NCI-H2081 treated with DMSO at 0.1 percent for 48 hours (cell line): ENCODE measurements around the gene TLX1.

Source experiments
- DNase-seq: peaks from one replicate; lab custom pipeline; 2025; lab: John Stamatoyannopoulos, UW

The TLX1 gene

DNA sequence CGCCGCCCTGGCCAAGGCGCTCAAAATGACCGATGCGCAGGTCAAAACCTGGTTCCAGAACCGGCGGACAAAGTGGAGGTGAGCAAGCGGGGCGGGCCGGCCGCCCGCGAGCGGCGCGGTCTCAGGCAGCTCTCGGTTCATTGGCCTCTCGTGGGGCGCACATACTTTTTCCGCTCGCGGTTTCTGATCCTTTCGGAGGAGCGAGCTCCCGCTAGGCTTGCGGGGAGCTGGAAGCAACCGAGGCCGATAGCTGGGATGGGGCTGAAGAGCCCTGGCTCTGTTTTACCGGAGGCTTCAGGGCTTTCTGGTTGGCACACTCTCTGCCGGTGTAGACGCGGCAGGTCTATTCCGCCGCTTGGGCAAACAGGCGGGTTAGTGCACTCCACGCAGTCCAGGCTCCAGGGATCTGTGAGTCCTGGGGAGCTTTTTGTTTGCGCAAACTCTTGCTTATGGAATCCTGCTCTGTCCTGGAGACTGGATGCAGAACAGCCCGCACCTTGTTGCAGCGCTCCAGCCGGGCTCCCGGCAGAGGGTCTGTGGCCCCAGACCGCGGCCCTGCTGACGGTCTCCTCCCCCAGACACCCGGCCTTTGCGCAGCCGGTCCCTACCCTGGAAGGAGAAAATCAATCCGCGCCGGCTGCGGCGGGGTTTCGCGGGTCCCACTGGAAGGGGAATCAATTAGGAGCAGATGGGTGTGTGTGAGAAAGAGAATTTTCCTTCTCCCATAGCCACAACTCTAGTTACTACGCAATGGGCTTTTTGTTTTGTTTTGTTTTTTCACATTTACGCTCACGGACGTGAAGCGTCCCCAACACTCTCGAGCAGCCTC lies 3.4 kb downstream of the TLX1 start:
- no peak for DNase-seq

DNA sequence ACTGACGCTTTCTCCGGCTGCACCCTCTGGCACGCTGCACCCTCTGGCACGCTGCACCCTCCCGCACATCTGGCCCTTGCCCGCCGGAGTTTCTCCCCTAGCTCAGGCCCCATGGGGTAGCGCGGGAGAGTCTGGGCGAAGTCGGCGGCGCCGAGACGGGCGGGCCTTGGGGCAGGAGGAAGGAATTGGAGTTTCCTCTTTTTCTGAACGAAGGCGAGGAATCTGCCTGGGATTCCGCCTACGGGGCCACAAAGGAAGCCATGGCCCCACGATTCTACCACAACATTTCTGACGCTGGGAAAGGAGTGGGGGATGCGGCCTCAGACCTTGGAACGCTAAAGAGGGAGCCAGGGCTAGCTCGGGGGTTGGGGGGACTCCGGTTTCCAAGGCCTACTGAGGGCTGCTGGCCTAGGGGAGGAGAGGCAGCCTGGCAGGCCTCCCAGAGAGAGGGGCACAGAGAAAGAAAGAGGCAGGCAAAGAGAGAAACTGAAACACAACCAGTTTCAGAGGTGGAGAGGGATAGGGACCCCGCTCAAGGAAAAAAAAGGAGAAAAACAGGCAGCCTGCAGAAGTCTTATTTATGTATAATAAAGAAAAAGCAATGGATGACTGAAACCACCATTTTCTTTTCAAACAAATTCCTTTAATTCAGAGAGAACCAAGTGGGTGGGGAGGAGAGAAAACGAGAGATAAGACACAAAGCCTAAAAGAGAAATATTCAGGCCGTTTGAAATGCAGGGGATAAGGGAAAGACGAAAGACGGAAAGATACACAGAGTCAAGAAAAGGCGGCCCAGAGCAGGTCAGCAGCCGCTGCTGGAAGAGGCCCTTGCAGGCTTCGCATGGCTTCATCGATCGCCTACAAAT lies 4.3 kb downstream of the TLX1 start:
- no peak for DNase-seq

DNA sequence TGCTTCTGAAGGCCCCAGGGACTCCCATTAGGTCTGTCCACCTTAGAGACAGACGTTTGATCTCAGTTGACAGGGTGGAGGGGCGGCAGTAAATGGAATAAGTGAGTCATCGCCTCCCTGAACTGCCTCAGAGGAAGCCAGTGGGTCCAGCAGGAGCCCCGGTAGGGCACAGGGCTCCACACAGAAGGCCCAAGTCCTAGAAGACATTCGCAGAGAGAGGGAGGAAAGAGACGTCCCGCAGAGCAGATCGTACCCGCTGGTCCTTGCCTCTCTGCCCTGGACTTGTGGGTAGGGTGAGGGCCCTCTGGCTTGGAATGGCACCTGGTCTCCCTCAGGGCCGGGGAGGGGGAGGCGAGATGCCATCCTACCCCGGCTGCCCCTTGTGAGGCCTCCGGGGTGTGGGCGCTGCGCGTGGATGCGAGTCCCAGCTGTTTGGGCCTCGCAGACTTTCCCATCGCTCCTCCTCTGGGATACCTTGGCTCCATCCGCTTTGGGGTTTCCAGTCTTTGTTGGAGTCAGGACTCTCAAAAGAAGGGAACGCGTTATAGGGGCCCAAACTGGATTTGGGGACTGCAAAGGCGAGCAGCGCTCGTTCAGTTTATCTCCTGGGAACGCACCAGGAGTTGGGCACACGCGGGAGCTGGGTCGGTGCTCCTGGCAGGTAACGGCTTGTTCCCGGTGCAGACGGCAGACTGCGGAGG lies 5.1 kb downstream of the TLX1 start:
- DNase-seq: no peak

DNA sequence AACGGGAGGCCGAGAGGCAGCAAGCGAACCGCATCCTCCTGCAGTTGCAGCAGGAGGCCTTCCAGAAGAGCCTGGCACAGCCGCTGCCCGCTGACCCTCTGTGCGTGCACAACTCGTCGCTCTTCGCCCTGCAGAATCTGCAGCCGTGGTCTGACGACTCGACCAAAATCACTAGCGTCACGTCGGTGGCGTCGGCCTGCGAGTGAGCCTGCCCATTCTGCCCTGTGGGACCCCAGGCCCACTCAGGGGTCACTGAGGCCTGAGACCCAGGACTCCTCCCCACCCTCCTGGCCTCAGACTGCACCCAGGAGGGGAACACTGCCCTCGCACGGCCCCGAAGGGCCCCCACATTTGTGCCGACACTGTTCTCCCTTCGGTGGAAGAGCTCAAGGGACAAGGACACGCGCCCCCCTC lies 5.6 kb downstream of the TLX1 start:
- DNase-seq: no peak

DNA sequence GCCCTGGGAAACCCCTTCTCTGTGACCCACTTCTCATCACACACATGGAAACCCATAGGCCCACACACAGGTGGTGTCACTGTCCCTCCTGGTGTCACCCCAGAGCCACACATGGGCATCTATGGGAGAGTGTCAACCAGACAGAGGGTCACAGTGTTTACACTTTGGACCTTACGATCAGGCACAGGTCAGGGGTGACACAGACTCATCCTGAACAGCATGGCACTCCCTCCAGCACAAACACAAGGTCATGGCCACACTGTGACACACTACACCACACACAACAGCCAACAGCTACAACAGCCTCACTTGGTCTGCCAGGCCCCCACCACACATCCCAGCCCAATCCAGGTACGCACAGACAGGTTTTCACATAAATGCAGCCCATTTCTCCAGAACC lies 6.2 kb downstream of the TLX1 start:
- DNase-seq: no peak

DNA sequence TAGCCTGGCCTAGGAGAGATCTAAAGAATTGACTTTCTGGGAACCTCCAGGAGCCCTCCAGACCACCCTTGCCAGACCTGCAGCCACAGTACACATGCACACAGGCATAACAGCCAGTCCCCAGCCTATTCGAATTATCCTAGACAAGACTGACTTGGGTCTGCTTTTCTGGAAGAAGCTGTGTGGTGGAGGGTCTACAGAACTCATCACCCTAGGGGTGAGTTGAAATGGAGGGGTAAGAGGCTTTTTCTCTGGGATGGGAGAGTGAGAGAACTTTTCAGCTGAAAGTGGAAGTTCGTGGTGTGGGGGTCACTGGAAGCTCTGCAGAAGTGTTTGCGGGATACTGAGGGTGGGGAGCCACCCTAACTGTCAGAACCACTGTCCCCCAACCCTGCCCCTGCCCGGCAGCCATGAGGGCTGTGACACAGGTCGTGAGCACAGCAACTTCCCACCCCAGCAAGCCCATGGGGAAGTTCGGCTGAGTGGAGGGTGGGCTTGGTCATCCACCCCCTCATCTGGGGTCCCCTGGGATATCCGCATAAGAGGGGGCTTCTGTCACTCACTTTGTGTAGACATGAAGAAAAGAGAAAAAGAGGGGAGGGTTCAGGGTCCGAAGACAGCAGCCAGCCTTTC lies 7.8 kb downstream of the TLX1 start:
- no peak for DNase-seq

DNA sequence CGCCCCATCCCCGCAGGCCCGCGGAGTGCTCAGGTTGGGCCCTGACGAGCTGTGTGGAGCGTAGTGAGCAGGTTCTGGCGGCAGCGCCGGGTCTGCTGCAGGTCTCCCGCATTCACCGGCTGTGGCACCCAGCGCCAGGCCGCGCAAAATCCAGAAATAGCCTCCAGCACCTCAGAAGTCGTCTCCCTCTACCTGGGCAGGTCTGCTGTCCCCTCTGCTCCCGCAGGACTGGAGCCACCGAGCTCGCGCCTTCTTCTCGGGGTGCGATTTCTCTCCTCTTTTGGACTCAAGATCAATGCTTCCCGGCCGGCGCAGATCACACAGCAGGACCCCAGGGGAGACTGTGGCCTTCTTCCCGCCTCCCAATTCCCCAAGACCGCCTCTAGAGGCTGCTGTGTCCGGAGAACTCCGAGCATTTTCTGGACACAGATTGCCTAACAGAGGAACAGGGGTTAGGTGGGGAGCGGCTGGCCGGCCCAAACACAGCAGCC lies 8.4 kb downstream of the TLX1 start:
- no peak for DNase-seq

DNA sequence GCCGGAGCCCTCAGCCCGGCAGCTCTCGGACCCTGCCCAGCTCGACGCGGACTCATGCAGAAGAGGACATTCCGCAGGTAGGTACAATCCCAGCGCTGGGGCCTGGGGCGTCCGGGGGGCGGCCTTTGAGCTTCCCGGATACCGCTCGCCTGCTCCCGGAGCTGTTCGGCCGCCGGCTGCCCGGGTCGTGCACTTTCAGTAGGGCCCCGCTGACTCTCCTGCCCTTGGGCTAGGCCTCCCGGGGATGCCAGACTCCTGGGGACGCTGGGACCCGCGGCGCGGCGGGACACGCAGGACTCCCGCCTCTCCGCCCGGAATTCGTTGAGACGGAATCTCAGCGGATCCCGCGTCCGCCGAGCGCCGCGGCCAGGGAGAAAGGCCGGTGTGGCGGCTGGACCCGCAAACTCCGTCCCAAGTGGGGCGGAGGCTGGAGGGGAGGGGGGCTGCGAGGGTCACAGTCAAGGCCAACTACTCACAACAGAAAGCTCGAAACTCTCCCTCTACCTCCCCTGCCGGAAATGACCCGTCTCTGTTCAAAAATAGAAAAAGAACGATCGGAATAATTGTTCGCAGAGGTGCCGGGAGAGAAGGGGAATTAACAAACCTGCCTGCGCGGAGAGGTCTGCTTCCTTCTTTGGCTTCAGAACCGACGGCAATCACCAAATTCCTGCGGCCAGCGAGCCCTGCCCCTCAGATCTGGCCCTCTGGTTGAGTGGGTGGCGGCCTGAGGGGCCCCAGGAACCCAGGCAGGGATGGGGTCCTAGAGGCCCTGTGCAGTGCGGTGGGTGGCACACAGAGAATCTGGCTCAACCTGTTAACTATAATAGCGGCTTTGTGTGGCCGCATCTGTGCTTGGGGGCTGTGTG lies 9.2 kb downstream of the TLX1 start:
- no peak for DNase-seq

DNA sequence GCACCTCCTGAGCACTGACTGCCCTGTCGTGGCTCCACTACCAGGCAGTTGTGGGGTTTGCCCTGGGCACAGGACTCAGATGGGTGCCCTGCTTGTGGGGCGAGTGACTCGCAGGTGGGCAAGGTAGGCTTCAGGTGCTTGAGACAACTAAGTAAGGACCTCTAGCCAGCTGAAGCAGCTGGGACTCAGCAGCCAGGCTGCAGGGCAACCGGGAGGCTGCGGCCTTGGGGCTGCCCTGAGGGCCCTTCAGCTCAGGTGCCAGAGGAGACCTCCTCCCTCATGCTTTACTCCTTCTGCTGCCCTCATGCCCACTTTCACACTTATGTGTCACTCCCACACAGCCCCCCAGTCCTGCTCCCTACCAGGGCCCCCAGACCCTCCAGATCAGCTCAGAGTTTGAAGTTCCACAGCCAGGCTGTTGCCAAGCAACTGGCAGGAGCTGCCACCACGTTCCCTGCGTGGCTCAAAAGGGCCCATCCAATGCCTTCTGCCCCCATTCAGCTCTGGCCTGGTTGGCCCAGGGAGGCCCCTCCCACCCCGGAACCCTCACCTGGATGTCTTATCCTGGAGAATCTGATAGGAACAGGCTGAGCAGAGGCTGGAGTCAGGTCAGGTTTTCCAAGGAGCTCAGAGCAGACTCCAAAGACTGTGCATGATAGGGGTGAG lies 10.0 kb downstream of the TLX1 start:
- no peak for DNase-seq

DNA sequence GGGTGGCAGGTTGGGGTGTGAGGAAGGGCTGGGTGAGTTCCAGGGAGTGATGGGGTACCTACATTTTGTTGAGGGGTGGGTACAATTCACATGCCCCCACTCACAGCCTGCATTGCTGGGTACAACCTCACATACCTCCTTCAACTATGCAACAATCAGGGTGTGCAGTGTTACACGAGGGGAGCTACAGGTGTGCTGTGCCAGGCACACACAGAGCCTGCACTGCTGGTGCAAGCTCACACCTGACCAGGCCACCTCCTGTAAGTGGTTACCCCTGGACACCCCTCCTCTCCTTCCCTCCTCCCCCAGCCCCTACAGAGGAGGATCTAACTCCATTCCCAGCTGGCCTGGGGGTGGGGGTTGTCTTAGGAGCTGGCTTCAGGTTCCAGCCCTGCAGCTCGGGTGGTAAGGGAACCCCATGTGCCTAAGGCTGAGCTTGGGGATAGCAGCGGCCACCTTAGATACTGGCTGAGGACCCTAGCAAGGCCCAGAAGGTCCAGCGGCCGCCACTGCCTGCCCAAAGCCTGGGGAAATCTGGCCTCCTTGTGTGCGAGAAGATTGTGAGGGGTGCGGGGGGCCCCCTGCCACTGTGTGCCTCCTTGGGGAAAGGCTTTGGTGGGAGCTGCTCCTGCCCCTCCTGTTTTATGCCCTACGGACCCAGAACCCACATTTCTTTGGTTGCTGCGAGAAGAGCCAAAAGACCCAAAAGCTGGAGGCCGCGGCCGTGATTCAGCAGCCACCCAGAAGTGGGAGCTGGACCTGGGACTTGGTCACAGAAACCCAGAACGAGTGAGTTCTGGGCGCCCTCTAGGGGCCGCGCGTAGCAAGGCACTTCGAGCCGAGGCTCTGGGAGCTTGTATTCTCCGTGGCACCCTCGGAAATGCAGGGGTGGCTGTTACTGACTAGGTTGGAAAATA lies 10.8 kb downstream of the TLX1 start:
- peak; percentile 40 for DNase-seq

DNA sequence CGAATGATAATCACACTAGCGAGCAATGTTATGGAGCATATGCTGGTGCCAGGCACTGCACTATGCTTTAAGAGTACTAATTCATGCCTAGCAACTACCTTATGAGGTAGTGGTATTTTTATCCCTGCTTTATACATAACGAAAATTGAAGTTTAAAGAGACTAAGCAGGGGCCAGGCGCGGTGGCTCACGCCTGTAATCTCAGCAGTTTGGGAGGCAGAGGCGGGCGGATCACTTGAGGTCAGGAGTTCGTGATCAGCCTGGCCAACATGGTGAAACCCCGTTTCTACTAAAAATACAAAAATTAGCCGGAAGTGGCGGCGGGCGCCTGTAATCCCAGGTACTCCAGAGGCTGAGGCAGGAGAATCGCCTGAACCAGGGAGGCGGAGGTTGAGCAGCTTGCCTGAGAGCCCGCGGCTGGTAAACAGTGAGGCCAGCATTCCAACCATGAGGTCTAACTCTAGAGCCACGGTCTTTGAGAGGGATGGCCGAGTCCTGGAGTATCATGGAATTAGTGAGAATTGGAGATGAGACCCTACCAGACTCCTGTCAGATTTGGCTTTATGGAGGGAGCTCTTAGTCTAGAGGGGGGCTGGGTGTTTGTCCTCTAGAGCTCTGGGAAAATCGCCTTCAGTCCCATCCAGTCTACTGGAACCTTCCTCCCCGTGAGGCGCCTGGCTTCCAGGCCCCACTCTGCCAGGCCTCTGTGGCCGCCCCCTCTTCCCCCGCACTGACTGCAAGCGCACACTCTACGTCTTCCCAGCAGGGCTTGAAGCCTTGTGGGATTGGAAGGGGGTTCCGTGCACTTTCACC lies 11.6 kb downstream of the TLX1 start:
- DNase-seq: no peak

DNA sequence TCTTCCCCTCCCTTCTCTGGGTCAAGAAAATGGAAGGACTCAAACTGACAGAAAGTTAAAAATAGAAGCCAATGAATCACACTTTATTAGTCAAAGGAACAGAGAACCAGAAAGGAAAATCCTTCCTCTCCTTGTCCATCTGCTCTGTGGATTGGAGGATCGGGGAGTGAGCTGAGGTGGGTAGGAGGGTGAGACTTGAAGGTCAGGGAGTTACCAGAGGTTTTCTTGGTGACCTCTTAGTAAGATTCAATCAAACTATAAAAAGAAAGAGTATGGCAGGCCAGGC lies 12.2 kb downstream of the TLX1 start:
- no peak for DNase-seq

DNA sequence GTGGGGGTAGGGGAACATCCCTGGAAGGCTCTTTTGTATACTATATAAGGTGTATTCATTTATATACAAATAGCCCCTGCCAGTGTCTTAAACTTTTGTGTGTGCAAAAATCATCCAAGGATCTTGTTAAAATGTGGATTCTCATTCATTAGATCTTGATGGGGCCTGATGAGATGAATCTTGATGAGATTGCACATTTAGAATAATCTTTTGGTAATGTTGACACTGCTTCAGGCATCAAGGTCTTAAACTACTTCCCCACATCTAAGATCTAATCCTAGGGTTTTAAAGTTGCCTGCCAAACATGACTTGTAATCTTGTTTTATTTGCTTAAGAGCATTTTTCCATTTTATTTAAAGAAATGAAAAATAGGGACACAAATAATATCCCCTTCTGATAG lies 13.0 kb downstream of the TLX1 start:
- no peak for DNase-seq

DNA sequence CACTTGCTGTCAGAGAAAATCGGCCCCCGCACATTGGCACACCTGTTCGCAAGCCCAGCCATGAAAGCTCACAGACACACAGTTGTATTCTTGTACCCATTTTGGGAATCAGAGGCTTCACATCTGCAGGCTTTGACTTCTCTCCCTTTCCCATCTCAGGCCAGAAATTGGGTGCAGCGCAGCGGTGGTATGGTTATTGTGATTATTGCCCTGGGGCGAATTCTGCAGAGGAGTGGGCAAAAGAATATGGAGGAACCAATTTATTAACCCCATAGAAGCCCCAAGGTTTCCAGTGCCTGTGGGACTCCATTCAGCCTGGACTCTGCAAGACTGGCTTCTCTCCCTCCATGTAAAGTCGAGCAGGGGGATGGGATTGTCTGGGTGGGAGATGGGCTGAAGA lies 14.0 kb downstream of the TLX1 start:
- no peak for DNase-seq

DNA sequence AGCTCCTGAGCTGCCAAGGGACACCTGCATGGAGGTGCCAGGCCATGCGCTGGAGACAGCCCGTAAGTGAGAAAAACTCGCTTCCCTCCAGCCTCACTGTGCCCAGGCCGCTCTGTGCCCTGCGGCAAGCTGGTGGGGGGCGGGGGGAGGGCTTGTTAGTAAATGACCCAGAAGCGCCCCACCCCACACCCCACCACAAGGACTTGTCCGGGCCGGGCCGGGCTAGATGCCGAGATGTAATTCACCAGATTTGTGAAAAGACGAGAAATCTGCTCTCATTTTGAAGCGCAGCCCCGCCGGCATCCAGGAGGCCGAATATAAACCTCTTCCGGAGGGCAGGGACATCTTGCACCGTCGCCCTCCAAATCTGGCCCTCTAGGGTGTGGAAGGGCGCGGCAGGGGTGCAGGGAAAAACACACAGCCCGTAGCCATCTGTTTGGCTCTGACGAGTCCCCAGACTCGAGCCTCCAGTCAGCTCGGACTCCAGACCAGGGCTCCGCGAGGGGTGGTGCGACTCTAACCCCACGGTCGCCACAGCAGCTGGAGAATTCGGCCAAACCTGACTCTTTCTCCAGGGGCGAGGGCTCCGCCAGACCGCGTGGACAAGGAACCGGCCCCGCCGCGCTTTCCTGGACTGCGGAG lies 14.8 kb downstream of the TLX1 start:
- DNase-seq: no peak

DNA sequence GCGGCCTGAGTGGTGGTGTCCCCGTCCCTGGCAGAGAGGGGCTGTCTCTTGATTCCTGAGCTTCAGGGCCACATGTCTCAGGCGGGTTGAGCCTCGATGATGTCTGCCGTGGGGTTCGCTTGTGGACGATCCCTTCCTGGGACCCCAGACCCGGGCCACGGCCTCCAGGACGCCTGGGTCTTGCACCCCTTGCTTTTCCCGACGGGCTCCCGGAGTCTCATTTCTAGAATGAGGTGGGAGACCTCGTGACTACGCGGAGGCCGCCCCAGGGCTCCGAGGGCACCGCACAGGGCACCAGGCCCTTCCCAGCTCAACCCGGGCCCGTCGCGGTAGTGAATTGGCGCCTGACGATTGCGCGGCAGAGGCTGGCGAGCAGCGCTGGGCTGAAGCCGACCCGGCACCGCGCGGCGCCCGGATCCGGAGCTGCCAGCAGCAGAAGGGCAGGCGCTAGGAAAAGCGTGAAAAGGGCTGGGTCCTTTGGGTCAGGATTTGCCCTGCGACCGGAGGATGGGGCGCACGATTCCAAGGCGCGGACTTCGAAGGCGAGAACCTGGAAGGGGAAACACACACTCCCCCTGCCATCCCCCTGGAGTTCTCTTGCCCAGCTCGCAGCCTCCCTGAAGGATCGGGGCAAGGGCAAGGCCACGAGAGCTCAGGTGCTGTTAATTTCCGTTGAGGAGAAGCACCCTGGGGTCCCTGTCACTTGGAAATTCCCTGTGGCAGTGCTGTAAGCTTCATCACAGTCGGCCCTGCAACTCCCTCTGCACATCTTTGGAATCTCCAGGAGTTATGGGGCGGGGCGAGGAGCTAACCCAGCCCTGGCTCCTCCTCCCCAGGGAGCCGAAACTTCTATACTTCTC lies 15.5 kb downstream of the TLX1 start:
- no peak for DNase-seq

DNA sequence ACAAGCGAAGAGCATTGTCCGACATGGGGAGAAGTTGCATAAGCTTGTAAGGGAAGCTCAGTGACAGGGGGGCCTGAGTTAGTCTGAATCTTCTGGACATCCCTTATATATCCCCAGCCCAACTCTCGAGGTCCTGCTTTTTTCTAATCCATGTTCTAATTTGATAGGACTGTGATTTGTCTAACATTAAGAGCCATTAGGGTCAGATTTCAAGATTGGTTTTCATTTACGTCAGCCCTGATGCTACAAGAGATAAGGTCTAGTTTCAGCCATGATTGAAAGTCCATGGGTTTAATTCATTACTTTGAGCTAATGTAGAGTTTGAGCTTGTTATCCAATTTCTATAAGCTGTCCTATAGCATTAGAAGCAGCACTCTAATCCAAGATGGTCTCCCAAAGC lies 20.3 kb downstream of the TLX1 start:
- no peak for DNase-seq
